ENCODE data around the gene SIX2.

- TF ChIP-seq CTCF (conservative IDR thresholded peaks at IDR 0.05 in 1 of 2, IDR thresholded peaks at IDR 0.05 in 1 of 2; ENCODE audit: low read depth in 1 of 2, low read length in 2 of 2) (no peak), EZH2 (IDR thresholded peaks at IDR 0.05; ENCODE audit: low read length, missing control alignments) (no peak)
Observed at GRCh38 chr2:45024600-45025291, 15.5 kb upstream of the SIX2 start.
